HG02642 (cell line): ENCODE results near the gene INTS4.
"Not testable (repeated sequence)": the region's sequence is repeated elsewhere in the genome, so short reads cannot be mapped to it uniquely, and the experiment has no call there.

Source experiments
- ATAC-seq: cut with Tn5 transposase; IDR thresholded peaks from one replicate; pipeline ENCODE4 v1.9.1; 2021; ENCODE audit warnings: mild to moderate bottlenecking; ENCODE audit not compliant: unreplicated experiment, poor library complexity

The INTS4 gene

GRCh38 chr11:78023426-78023825 is 29.0 kb upstream of the INTS4 start:
- ATAC-seq, result no peak

GRCh38 chr11:78022397-78023396 is 28.2 kb upstream of the INTS4 start, which contains the start of gene KCTD14:
Gene KCTD14 (minus strand): TSS chr11:78023276. CDS start chr11:78023249, 27 bp downstream.
- no peak for ATAC-seq

GRCh38 chr11:78021611-78022010 is 27.1 kb upstream of the INTS4 start:
- no peak for ATAC-seq

GRCh38 chr11:78020246-78020645 is 25.8 kb upstream of the INTS4 start:
- no peak for ATAC-seq

- ATAC-seq, result no peak
Measured at GRCh38 chr11:78019808-78020207, 25.3 kb upstream of the INTS4 start.

GRCh38 chr11:78015878-78016277 is 21.4 kb upstream of the INTS4 start:
- no peak for ATAC-seq

- not testable (repeated sequence) for ATAC-seq
Measured at GRCh38 chr11:78014937-78015520, 20.6 kb upstream of the INTS4 start.

- ATAC-seq, result no peak
Measured at GRCh38 chr11:78011301-78011700, 16.8 kb upstream of the INTS4 start.

GRCh38 chr11:78010755-78011154 is 16.3 kb upstream of the INTS4 start:
- no peak for ATAC-seq

- no peak for ATAC-seq
Measured at GRCh38 chr11:78010304-78010703, 15.8 kb upstream of the INTS4 start.

- no peak for ATAC-seq
Measured at GRCh38 chr11:78009062-78009461, 14.6 kb upstream of the INTS4 start.

GRCh38 chr11:78000193-78000592 is 5.7 kb upstream of the INTS4 start:
- peak; percentile 56 for ATAC-seq

GRCh38 chr11:77999446-78000030 is 5.1 kb upstream of the INTS4 start:
- ATAC-seq, result no peak

GRCh38 chr11:77993902-77994301 is 566 bp downstream of the INTS4 start:
- ATAC-seq, result no peak

- ATAC-seq, result no peak
Measured at GRCh38 chr11:77990981-77991380, 3.5 kb downstream of the INTS4 start.

- ATAC-seq, result not testable (repeated sequence)
Measured at GRCh38 chr11:77986456-77986855, 8.0 kb downstream of the INTS4 start.

GRCh38 chr11:77981346-77981947 is 13.0 kb downstream of the INTS4 start:
- no peak for ATAC-seq

GRCh38 chr11:77968337-77968736 is 26.1 kb downstream of the INTS4 start:
- peak; percentile 44 for ATAC-seq

GRCh38 chr11:77967753-77968152 is 26.7 kb downstream of the INTS4 start:
- ATAC-seq, result no peak

GRCh38 chr11:77967121-77967520 is 27.3 kb downstream of the INTS4 start:
- ATAC-seq, result no peak

- no peak for ATAC-seq
Measured at GRCh38 chr11:77966338-77966737, 28.1 kb downstream of the INTS4 start.
